Myocyte (in vitro differentiated cells): ENCODE measurements around the gene PCDHGA5. TPM values are rescaled to one million over a fixed set of nuclear protein-coding genes. Genes with fewer than 3 reads are reported as not detected.
A peak's percentile ranks its signal among the peaks of the same experiment; 100 is the strongest.
"Not testable (repeated sequence)": the region's sequence is repeated elsewhere in the genome, so short reads cannot be mapped to it uniquely, and the experiment has no call there.

Source experiments
- DNase-seq: peaks from one replicate; pipeline ENCODE4 v3.0.0-alpha.2; 2012; ENCODE audit warnings: low read depth
- total RNA-seq: library from RNA; depleted of rRNA; stranded (reverse); fragments of >200 nt; gene quantifications from 2 replicates; pipeline ENCODE4 v1.2.3, GENCODE V29; 2014

PCDHGA5 gene
- total RNA-seq, 1 donor from 2014 or later = 2.2 TPM

DNA sequence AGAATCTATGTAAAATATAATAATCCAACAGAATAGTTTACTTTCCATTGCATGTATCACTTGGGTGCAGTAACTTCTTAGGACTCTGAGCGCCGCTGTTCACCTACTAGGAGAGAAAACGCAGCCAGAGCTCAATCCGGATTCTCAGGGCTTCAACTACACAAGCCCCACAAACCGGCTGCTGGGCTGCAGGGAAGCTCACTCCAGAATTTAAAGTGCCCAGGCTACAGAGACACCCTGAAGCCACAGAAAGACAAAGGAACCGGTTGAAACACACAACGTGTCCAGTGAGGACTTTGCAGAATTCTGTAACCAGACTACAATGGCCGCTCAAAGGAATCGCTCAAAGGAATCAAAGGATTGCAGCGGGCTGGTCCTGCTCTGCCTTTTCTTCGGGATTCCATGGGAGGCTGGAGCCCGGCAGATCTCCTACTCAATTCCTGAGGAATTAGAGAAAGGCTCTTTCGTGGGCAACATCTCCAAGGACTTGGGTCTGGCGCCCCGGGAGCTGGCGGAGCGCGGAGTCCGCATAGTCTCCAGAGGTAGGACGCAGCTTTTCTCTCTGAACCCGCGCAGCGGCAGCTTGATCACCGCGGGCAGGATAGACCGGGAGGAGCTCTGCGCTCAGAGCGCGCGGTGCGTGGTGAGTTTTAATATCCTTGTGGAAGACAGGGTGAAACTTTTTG, 49.0 kb downstream of the PCDHGA5 start, which contains the start of gene PCDHGA10:
Gene PCDHGA10, plus strand, starts transcription at position 134 of the 686 bp plus-strand sequence. Its CDS starts 189 bp downstream, at position 323.
- peak; percentile 83 for DNase-seq

DNA sequence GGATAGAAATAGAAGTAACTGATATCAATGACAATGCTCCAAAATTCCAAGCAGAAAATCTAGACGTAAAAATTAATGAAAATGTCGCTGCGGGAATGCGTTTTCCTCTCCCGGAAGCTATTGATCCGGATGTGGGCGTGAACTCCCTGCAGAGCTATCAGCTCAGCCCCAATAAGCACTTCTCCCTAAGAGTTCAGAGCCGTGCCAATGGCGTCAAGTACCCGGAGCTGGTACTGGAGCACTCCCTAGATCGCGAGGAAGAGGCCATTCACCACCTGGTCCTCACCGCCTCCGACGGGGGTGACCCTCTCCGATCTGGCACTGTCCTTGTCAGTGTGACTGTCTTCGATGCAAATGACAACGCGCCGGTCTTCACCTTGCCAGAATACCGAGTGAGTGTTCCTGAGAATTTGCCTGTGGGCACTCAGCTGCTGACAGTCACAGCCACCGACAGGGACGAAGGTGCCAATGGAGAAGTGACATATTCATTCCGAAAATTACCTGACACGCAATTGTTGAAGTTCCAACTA, 49.6 kb downstream of the PCDHGA5 start:
- peak; percentile 5 for DNase-seq

DNA sequence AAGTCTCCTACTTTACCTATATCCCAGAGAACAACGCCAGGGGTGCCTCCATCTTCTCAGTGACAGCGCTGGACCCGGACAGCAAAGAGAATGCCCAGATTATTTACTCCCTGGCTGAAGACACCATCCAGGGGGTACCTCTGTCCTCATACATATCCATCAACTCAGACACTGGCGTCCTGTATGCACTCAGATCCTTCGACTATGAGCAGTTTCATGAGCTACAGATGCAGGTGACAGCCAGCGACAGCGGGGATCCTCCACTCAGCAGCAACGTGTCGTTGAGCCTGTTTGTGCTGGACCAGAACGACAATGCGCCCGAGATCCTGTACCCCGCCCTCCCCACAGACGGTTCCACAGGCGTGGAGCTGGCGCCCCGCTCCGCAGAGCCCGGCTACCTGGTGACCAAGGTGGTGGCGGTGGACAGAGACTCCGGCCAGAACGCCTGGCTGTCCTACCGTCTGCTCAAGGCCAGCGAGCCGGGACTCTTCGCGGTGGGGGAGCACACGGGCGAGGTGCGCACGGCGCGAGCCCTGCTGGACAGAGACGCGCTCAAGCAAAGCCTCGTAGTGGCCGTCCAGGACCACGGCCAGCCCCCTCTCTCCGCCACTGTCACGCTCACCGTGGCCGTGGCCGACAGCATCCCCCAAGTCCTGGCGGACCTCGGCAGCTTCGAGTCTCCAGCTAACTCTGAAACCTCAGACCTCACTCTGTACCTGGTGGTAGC, 50.7 kb downstream of the PCDHGA5 start:
- DNase-seq = not testable (repeated sequence)

DNA sequence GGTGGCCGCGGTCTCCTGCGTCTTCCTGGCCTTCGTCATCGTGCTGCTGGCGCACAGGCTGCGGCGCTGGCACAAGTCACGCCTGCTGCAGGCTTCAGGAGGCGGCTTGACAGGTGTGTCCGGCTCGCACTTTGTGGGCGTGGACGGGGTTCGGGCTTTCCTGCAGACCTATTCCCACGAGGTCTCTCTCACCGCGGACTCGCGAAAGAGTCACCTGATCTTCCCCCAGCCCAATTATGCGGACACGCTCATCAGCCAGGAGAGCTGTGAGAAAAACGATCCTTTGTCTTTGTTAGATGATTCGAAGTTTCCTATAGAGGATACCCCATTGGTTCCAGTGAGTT, 51.3 kb downstream of the PCDHGA5 start:
- DNase-seq = not testable (repeated sequence)

Other genes starting within 250 kb of the PCDHGA5 start
- 6.6 and 7.1 TPM in 2 replicates for gene PCDHB4, start 242.3 kb upstream of the PCDHGA5 start, total RNA-seq
- 0.36 and 1.0 TPM in 2 replicates for gene PCDHB5, start 229.0 kb upstream of the PCDHGA5 start, total RNA-seq
- gene PCDHB6, start 214.1 kb upstream of the PCDHGA5 start, total RNA-seq = 1.5 and 2.3 TPM in 2 replicates
- 5.1 and 6.6 TPM in 2 replicates for gene PCDHB7, start 191.5 kb upstream of the PCDHGA5 start, total RNA-seq
- gene PCDHB8, start 186.4 kb upstream of the PCDHGA5 start, total RNA-seq = 9.5 and 10.4 TPM in 2 replicates
- gene PCDHB16, start 181.8 kb upstream of the PCDHGA5 start, total RNA-seq = 13.5 and 14.7 TPM in 2 replicates
- 6.8 TPM in 2 replicates for gene PCDHB9, start 177.0 kb upstream of the PCDHGA5 start, total RNA-seq
- gene PCDHB10, start 171.8 kb upstream of the PCDHGA5 start, total RNA-seq = 6.7 and 7.4 TPM in 2 replicates
- gene PCDHB11, start 164.5 kb upstream of the PCDHGA5 start, total RNA-seq = 3.9 and 5.3 TPM in 2 replicates
- gene PCDHB12, start 155.4 kb upstream of the PCDHGA5 start, total RNA-seq = 5.4 and 7.2 TPM in 2 replicates
- gene PCDHB13, start 150.2 kb upstream of the PCDHGA5 start, total RNA-seq = 5.3 and 6.4 TPM in 2 replicates
- 6.2 and 6.9 TPM in 2 replicates for gene PCDHB14, start 140.8 kb upstream of the PCDHGA5 start, total RNA-seq
- 3.1 and 4.6 TPM in 2 replicates for gene PCDHB15, start 118.8 kb upstream of the PCDHGA5 start, total RNA-seq
- 0.43 and 0.62 TPM in 2 replicates for gene SLC25A2, start 60.1 kb upstream of the PCDHGA5 start, total RNA-seq
- 97.0 and 116 TPM in 2 replicates for gene TAF7, start 43.4 kb upstream of the PCDHGA5 start, total RNA-seq
- gene PCDHGA1, start 33.6 kb upstream of the PCDHGA5 start, total RNA-seq = 5.2 and 5.9 TPM in 2 replicates
- gene PCDHGA2, start 25.4 kb upstream of the PCDHGA5 start, total RNA-seq = 0.94 and 1.1 TPM in 2 replicates
- gene PCDHGA3, start 20.3 kb upstream of the PCDHGA5 start, total RNA-seq = 0.48 and 0.57 TPM in 2 replicates
- 8.7 and 9.8 TPM in 2 replicates for gene PCDHGB1, start 14.1 kb upstream of the PCDHGA5 start, total RNA-seq
- 2.9 and 3.3 TPM in 2 replicates for gene PCDHGA4, start 9.1 kb upstream of the PCDHGA5 start, total RNA-seq
- 14.0 and 14.5 TPM in 2 replicates for gene PCDHGB2, start 4.2 kb upstream of the PCDHGA5 start, total RNA-seq
- gene PCDHGB3, start 6.1 kb downstream of the PCDHGA5 start, total RNA-seq = 1.8 TPM in 2 replicates
- gene PCDHGA6, start 9.7 kb downstream of the PCDHGA5 start, total RNA-seq = 0.88 and 1.8 TPM in 2 replicates
- 1.1 and 2.3 TPM in 2 replicates for gene PCDHGA7, start 18.6 kb downstream of the PCDHGA5 start, total RNA-seq
- 1.1 and 2.2 TPM in 2 replicates for gene PCDHGB4, start 23.5 kb downstream of the PCDHGA5 start, total RNA-seq
- gene PCDHGA8, start 28.5 kb downstream of the PCDHGA5 start, total RNA-seq = 1.6 and 2.2 TPM in 2 replicates
- 0.47 and 1.4 TPM in 2 replicates for gene PCDHGB5, start 33.8 kb downstream of the PCDHGA5 start, total RNA-seq
- gene PCDHGA9, start 38.6 kb downstream of the PCDHGA5 start, total RNA-seq = 0.88 and 1.7 TPM in 2 replicates
- gene PCDHGB6, start 43.9 kb downstream of the PCDHGA5 start, total RNA-seq = 0.78 and 0.96 TPM in 2 replicates
- 32.1 and 35.7 TPM in 2 replicates for gene PCDHGA10, start 48.8 kb downstream of the PCDHGA5 start, total RNA-seq
- 1.4 and 3.4 TPM in 2 replicates for gene PCDHGB7, start 53.5 kb downstream of the PCDHGA5 start, total RNA-seq
- 2.0 and 2.1 TPM in 2 replicates for gene PCDHGA11, start 56.9 kb downstream of the PCDHGA5 start, total RNA-seq
- 4.3 and 4.6 TPM in 2 replicates for gene PCDHGA12, start 66.3 kb downstream of the PCDHGA5 start, total RNA-seq
- gene PCDHGC3, start 111.8 kb downstream of the PCDHGA5 start, total RNA-seq = 137 and 170 TPM in 2 replicates
- gene PCDHGC4, start 120.9 kb downstream of the PCDHGA5 start, total RNA-seq = 2.0 and 3.6 TPM in 2 replicates
- 2.0 and 2.6 TPM in 2 replicates for gene PCDHGC5, start 124.9 kb downstream of the PCDHGA5 start, total RNA-seq